Muscle of back (tissue), 13 donors: Measurements from ENCODE around the gene LANCL2. TPM values are rescaled to one million over a fixed set of nuclear protein-coding genes. Genes with fewer than 3 reads are reported as not detected.
"Not testable (repeated sequence)": the region's sequence is repeated elsewhere in the genome, so short reads cannot be mapped to it uniquely, and the experiment has no call there.

Experiments used
- DNase-seq, 3 donors: peaks; one replicate each; pipeline versions ENCODE4 v3.0.0 to v3.0.0-alpha.2; 2013
- long read RNA-seq, 9 donors: transcript quantifications; one replicate each; lab custom pipeline, GENCODE V29; 2026
- polyA plus RNA-seq, 10 donors: library from polyadenylated mRNA; unstranded; fragments of 120-200 nt; gene quantifications; one replicate each; pipeline ENCODE4 v1.2.1, GENCODE V29; 2013; ENCODE audit not compliant: insufficient read length in 10 of 10

The LANCL2 gene
- polyA plus RNA-seq: 10 to 100 TPM; 14.0 to 21.7 (median 16.5) TPM
- long read RNA-seq, donor 1, full-length matches to known transcripts: 4 of 4 reads
- long read RNA-seq, donor 1, partial matches to known transcripts: 0 of 4 reads
- long read RNA-seq, donor 1, other reads (novel, unspliced or antisense): 0 of 4 reads
- long read RNA-seq, donor 2, full-length matches to known transcripts: 6 of 6 reads
- long read RNA-seq, donor 2, partial matches to known transcripts: 0 of 6 reads
- long read RNA-seq, donor 2, other reads (novel, unspliced or antisense): 0 of 6 reads
- long read RNA-seq, donor 3: 0 reads
- long read RNA-seq, donor 4, full-length matches to known transcripts: 2 of 2 reads
- long read RNA-seq, donor 4, partial matches to known transcripts: 0 of 2 reads
- long read RNA-seq, donor 4, other reads (novel, unspliced or antisense): 0 of 2 reads
- long read RNA-seq, donor 5, full-length matches to known transcripts: 3 of 3 reads
- long read RNA-seq, donor 5, partial matches to known transcripts: 0 of 3 reads
- long read RNA-seq, donor 5, other reads (novel, unspliced or antisense): 0 of 3 reads
- long read RNA-seq, donor 6, full-length matches to known transcripts: 6 of 6 reads
- long read RNA-seq, donor 6, partial matches to known transcripts: 0 of 6 reads
- long read RNA-seq, donor 6, other reads (novel, unspliced or antisense): 0 of 6 reads
- long read RNA-seq, donor 7, full-length matches to known transcripts: 6 of 6 reads
- long read RNA-seq, donor 7, partial matches to known transcripts: 0 of 6 reads
- long read RNA-seq, donor 7, other reads (novel, unspliced or antisense): 0 of 6 reads
- long read RNA-seq, donor 8, full-length matches to known transcripts: 5 of 10 reads
- long read RNA-seq, donor 8, partial matches to known transcripts: 5 of 10 reads
- long read RNA-seq, donor 8, other reads (novel, unspliced or antisense): 0 of 10 reads
- long read RNA-seq, donor 9, full-length matches to known transcripts: 1 of 1 reads
- long read RNA-seq, donor 9, partial matches to known transcripts: 0 of 1 reads
- long read RNA-seq, donor 9, other reads (novel, unspliced or antisense): 0 of 1 reads

DNA sequence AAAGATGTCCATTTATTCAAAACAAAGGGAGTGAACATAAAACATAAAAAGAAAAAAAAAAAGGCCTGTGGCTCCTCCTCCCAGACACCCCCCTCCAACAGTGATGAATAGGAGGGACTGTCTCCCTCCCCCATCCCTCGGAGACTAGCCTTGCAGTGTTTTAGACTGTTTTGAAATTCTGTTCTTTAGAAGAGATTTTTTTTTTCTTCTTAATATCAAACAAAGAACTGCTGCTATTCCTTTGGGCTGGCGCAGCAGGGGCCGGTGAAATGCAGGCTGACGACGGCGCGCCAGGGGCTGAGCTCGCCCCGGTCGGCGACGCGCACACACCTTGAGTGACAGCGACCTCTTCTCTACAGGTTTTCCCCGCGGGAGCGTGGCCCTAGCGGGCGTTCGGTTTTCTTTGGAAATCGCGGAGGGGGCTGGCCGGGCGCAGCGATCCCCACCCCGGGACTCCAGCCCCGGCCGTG lies at the start of gene LANCL2:
Gene LANCL2 (plus strand): TSS at position 133 of the 470 bp plus-strand sequence. CDS start 689 bp downstream, outside the sequence.
- DNase-seq: peak in 2 of 3 donors; percentile 52 to 76

GRCh38 chr7:55325371-55325792 lies 39.8 kb upstream of the LANCL2 start:
- DNase-seq: peak; percentile 69 to 77 (median 76)

DNA sequence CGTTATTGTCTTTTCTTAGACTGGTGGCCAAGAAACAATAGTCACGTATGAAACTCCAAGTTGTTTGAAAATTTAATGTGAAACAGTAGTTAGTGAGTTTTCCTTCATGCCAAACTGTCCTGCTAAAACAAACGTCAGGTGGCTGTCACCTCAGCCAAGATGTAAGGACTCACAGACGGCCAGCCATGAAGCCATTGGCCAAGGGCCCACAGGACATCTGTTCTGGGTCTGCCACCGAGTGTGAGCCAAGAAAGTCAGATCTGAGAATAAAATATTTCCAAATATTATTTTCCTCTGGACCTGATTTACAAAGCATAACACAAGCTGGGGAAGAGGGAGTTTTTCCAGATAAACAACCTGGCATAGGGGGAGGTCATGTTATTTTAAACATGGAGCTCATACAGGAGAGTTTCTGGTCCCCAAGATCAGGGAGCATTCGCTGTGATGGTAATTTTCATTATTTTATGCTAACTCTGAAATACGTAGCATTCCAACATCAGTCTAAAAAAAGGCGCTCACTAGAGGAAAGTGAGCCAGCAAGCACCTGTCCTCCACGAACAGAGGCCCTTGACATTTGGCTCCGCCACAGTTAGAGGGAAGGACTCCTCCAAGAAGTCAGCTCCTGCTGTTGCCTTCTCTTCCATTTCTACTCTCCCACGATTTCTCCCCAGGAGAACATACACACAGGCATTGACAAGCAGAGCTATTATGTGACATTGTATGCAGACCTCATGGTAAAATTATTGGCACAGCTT lies 38.9 kb upstream of the LANCL2 start:
- DNase-seq: peak; percentile 49 to 69 (median 53)

DNA sequence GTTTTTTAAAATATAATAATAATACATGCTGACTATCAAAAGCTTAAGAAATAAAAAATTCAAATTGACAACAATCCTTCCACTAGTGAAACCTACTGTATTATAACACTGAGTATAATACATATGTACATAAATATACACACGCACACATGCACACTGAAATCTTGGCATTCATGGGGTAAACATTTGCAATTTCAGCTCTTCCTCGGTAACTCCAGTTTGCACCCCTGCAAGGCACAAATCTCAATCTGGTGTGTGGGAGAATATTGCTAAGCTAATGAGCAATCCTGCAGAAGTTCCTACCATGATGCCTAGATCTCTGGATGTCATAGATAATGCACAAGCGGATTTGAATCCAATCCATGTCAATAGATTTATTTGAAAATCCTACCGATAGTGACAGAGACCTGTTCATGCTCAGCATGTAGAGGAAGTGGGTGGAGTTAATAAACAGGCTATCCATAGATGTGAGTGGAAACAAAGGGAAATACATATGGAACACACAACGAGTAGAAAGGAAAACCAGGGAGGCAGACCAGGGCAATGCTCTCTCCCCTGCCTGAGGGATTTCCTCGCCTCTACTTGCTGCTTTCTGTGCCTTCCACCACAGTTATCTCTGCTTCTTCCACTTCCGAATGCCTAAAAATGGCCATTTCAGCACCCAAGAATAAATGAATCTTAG lies 38.1 kb upstream of the LANCL2 start:
- DNase-seq: no peak

GRCh38 chr7:55335151-55335550 lies 30.0 kb upstream of the LANCL2 start:
- no peak for DNase-seq

DNA sequence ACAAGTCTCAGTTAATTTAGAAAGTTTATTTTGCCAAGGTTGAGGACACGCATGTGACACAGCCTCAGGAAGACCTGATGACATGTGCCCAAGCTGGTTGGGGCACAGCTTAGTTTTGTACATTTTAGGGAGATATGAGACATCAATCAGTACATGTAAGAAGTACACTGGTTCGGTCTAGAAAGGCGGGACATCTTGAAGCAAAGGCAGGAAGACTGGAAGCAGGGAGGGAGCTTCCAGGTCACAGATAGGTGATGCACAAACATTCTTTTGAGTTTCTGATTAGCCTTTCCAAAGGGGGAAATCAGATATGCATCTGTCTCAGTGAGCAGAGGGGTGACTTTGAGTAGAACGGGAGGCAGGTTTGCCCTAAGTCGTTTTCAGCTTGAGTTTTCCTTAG lies 29.4 kb upstream of the LANCL2 start:
- DNase-seq: no peak

GRCh38 chr7:55336540-55336939 lies 28.6 kb upstream of the LANCL2 start:
- DNase-seq: no peak

- DNase-seq: no peak
These were observed 25.8 kb upstream of the LANCL2 start for GRCh38 chr7:55339033-55340000.

- DNase-seq: no peak
These were observed 22.8 kb upstream of the LANCL2 start for GRCh38 chr7:55342216-55342871.

- DNase-seq: no peak
These were observed 21.9 kb upstream of the LANCL2 start for GRCh38 chr7:55343002-55343781.

GRCh38 chr7:55343860-55344606 lies 21.1 kb upstream of the LANCL2 start:
- DNase-seq: no peak

GRCh38 chr7:55344840-55345239 lies 20.3 kb upstream of the LANCL2 start:
- DNase-seq: no peak

- no peak for DNase-seq
These were observed 19.8 kb upstream of the LANCL2 start for GRCh38 chr7:55345292-55345691.

DNA sequence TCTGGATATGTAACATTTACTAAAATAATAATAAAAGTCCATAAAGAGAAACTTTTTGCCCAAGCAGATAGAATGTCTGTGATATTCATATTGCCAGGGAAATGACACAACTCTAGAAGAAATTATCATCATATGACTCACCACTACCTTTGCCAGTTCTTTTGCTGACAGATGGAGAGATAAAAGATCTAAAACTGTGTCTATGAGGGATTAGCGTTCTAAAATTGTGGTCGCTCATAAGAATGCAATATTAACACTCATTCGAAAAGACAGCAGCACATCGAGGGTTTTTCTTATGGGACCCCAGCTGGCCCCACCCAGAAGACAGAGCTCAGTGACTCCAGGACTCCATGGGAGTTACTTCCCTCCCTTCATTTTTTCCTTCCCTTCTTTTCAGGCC lies 16.6 kb upstream of the LANCL2 start:
- no peak for DNase-seq

DNA sequence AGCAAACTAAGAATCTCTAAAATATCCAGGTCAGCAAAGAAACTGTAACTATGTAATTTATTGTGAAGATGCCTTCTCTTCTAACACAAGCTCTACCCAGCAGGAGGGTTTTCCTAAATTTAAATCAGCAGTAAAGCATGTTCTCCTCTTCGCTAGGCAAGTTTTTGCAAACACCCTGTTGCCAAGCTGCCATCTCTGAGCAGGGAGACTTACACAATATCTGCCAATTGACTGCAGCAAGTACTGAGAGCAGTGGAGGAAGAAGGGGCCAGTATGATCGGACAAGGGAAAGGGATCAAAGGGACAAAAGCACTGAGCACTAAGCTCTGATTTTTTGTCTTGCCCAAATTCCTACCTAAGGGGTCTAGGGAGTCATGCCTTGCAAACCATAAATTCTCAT lies 16.0 kb upstream of the LANCL2 start:
- no peak for DNase-seq

DNA sequence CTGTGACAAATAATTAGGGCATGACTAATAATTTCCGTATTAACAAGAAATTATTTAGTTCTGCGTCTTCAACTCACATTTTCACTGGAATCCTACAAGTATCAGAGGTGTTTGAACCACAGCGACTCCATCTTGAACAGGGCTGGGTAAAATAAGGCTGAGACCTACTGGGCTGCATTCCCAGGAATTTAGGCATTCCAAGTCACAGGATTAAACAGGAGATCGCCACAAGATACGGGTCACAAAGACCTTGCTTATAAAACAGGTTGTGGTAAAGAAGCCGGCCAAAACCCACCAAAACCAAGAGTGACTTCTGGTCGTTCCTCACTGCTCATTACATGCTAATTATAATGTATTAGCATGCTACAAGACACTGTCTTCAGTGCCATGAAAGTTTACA lies 14.9 kb upstream of the LANCL2 start:
- DNase-seq: no peak

DNA sequence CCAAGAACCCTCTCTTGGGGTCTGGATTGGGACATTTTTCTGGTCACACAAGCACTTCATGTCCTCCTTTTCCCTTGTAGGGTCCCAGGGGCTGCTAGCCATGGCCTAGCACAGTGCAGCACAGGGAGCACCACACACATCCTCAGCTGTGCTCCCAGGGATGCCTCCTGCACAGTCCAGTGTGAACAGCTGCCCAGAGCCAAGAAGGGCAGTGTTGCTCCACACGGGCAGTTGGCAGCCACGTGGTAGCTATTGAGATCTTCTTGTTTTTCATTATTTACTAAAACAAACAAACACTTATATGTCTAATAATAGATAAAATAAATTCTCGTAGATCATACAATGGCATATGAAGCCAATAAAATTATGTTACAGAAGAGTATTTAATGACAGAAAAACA lies 13.9 kb upstream of the LANCL2 start:
- no peak for DNase-seq

- DNase-seq: not testable (repeated sequence)
These were observed 12.2 kb upstream of the LANCL2 start for GRCh38 chr7:55352947-55353273.
